Trophoblast cell (in vitro differentiated cells and primary cell): Measurements from ENCODE around the gene AP5Z1.

ENCODE experiments used
- DNase-seq, 2 donors: peaks; one replicate each; pipeline ENCODE4 v3.0.0-alpha.2; 2016
- H2AFZ ChIP-seq: 2 replicates; pipeline ENCODE4 v1.6.1; 2013; ENCODE audit warnings: low read length, moderate library complexity, mild to moderate bottlenecking; ENCODE audit not compliant: insufficient read depth, poor library complexity
- H2AK5ac ChIP-seq: 2 replicates; pipeline ENCODE4 v1.6.1; 2013; ENCODE audit warnings: mild to moderate bottlenecking, low read length
- H2BK120ac ChIP-seq: 2 replicates; pipeline ENCODE4 v1.6.1; 2013; ENCODE audit warnings: low read length, mild to moderate bottlenecking, moderate library complexity; ENCODE audit not compliant: insufficient read depth, poor library complexity
- H2BK12ac ChIP-seq: 2 replicates; pipeline ENCODE4 v1.6.1; 2013; ENCODE audit warnings: mild to moderate bottlenecking, low read length, moderate library complexity
- H2BK5ac ChIP-seq: 2 replicates; pipeline ENCODE4 v1.6.1; 2013; ENCODE audit warnings: low read length, low read depth, moderate library complexity, mild to moderate bottlenecking; ENCODE audit not compliant: poor library complexity
- H3K14ac ChIP-seq: 2 replicates; pipeline ENCODE4 v1.6.1; 2013; ENCODE audit warnings: mild to moderate bottlenecking, low read length
- H3K18ac ChIP-seq: 2 replicates; pipeline ENCODE4 v1.6.1; 2013; ENCODE audit warnings: mild to moderate bottlenecking, low read length
- H3K23ac ChIP-seq: 2 replicates; pipeline ENCODE4 v1.6.1; 2013; ENCODE audit warnings: low read length
- H3K27ac ChIP-seq: 2 replicates; pipeline ENCODE4 v1.5.1; 2013; ENCODE audit warnings: low read depth, mild to moderate bottlenecking, inconsistent platforms, low read length, moderate library complexity
- H3K27me3 ChIP-seq: 2 replicates; pipeline ENCODE4 v1.6.1; 2013; ENCODE audit warnings: inconsistent platforms, mild to moderate bottlenecking, low read length, moderate library complexity; ENCODE audit not compliant: insufficient read depth
- H3K36me3 ChIP-seq, 2 experiments: 1 replicate in 1 of 2; 2 replicates in 1 of 2; pipeline ENCODE4 v1.6.1; 2013; ENCODE audit warnings: low read length in 2 of 2, mild to moderate bottlenecking in 2 of 2, moderate library complexity in 1 of 2; ENCODE audit not compliant: insufficient read depth in 2 of 2, control insufficient read depth in 1 of 2
- H3K4ac ChIP-seq: 2 replicates; pipeline ENCODE4 v1.6.1; 2013; ENCODE audit warnings: low read depth, mild to moderate bottlenecking, low read length, moderate library complexity
- H3K4me1 ChIP-seq, 2 experiments: 1 replicate in 1 of 2; 2 replicates in 1 of 2; pipeline ENCODE4 v1.6.1; 2013; ENCODE audit warnings: low read length in 2 of 2, mild to moderate bottlenecking in 2 of 2, moderate library complexity in 1 of 2; ENCODE audit not compliant: insufficient read depth in 2 of 2, control insufficient read depth in 1 of 2
- H3K4me2 ChIP-seq: 2 replicates; pipeline ENCODE4 v1.6.1; 2013; ENCODE audit warnings: inconsistent platforms, mild to moderate bottlenecking, low read length, moderate library complexity
- H3K4me3 ChIP-seq: 2 replicates; pipeline ENCODE4 v1.5.1; 2013; ENCODE audit warnings: mild to moderate bottlenecking, low read depth, low read length, inconsistent platforms
- H3K79me1 ChIP-seq: one replicate; pipeline ENCODE4 v1.6.1; 2013; ENCODE audit warnings: low read length
- H3K79me2 ChIP-seq: 2 replicates; pipeline ENCODE4 v1.6.1; 2013; ENCODE audit warnings: low read length, mild to moderate bottlenecking; ENCODE audit not compliant: control insufficient read depth, insufficient read depth, poor library complexity
- H3K9ac ChIP-seq: 2 replicates; pipeline ENCODE4 v1.6.1; 2013; ENCODE audit warnings: mild to moderate bottlenecking, low read length
- H3K9me3 ChIP-seq: 2 replicates; pipeline ENCODE4 v1.6.1; 2013; ENCODE audit warnings: low read depth, mild to moderate bottlenecking, control low read depth, inconsistent platforms, low read length; ENCODE audit not compliant: insufficient read depth
- H4K12ac ChIP-seq: 2 replicates; pipeline ENCODE4 v1.6.1; 2013; ENCODE audit warnings: low read depth, mild to moderate bottlenecking, low read length, moderate library complexity
- H4K8ac ChIP-seq: 2 replicates; pipeline ENCODE4 v1.6.1; 2013; ENCODE audit warnings: low read depth, mild to moderate bottlenecking, low read length, moderate library complexity
- H4K91ac ChIP-seq: one replicate; pipeline ENCODE4 v1.6.1; 2013; ENCODE audit warnings: low read depth, mild to moderate bottlenecking, low read length, moderate library complexity
- WGBS: extraction: QIAGEN DNeasy Blood & Tissue Kit; methylation state at CpG from one replicate; pipeline ENCODE4 v1.1.7; 2013; ENCODE audit warnings: missing lambda C conversion rate; ENCODE audit not compliant: insufficient read length, insufficient coverage; ENCODE audit errors: extremely low coverage; 5-methylcytosine and 5-hydroxymethylcytosine counted together

AP5Z1 gene

DNA sequence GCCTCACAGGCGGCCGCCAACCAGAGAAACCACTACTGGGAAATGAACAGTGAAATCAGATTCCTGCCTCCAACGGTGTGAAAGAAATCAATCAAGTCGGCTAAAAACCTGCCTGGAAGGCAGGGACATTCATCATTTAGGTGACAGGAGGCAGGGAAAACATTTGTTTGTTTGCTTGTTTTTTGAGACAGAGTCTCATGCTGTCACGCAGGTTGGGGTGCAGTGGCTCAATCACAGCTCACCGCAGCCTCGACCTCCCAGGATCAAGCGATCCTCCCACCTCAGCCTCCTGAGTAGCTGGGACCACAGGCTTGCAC lies 30.5 kb downstream of the AP5Z1 start:
- Histone ChIP-seq H3K14ac (no peak overlapping the region), H4K8ac (no peak overlapping the region), H3K4me3 (no peak overlapping the region), H3K79me2 (no peaks in the 10 kb centered on the region), H2BK120ac (no peak overlapping the region), H4K91ac (no peak overlapping the region), H3K4me1 (peaks cover 0 to 4% of the 10 kb centered on the region in 2 experiments), H3K9me3 (peaks cover 1% of the 10 kb centered on the region), H3K4ac (no peak overlapping the region), H3K27ac (no peak overlapping the region), H3K23ac (no peak overlapping the region), H3K79me1 (no peaks in the 10 kb centered on the region), H3K36me3 (no peaks in the 10 kb centered on the region), H2BK12ac (no peak overlapping the region), H3K4me2 (no peak overlapping the region), H3K27me3 (peaks cover 3% of the 10 kb centered on the region), H2AFZ (no peak overlapping the region), H4K12ac (no peak overlapping the region), H2BK5ac (no peak overlapping the region), H2AK5ac (no peak overlapping the region), H3K9ac (no peak overlapping the region), H3K18ac (no peak overlapping the region)
- WGBS, result no CpG with 5 or more reads among the region's 8 CpGs
- no peak for DNase-seq

DNA sequence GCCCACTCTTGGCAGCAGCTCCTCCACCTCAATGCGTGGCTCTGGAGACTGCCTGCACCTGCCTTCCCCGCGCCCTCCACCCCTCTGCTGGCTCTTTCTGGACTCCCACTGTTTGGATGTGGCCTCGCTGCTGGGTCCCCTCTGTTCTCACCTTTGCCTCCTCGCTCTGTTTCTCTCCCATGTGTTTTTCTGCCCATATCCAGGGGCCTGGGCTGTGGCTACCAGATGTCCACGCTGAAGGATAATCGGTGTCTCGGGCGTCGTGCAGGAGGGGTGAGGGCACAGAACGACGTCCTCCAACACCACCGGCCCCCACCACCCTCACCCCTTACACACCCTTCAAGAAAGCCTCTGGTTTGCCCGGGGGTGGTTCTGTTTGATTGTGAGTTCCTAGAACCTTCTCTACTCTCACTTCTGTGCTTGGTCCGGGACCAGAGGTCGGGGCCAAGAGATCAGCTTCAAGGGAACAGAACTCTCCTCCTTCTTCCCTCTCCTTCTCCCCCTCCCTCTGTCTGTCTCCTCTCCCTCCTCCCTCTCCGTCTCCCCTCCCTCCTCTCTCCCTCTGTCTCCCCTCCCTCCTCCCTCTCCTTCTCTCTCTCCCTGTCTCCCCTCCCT lies 31.7 kb downstream of the AP5Z1 start:
- H3K79me1 ChIP-seq, result no peaks in the 10 kb centered on the region
- H2BK5ac ChIP-seq, result no peak overlapping the region
- DNase-seq, result no peak
- H2BK120ac ChIP-seq, result no peak overlapping the region
- H3K4me3 ChIP-seq, result no peak overlapping the region
- H4K8ac ChIP-seq, result no peak overlapping the region
- no peak overlapping the region for H3K4ac ChIP-seq
- no peaks in the 10 kb centered on the region for H3K9me3 ChIP-seq
- H4K12ac ChIP-seq, result no peak overlapping the region
- H3K79me2 ChIP-seq, result no peaks in the 10 kb centered on the region
- H2BK12ac ChIP-seq, result no peak overlapping the region
- peaks cover 0 to 4% of the 10 kb centered on the region in 2 experiments for H3K4me1 ChIP-seq
- H3K9ac ChIP-seq, result no peak overlapping the region
- H3K18ac ChIP-seq, result no peak overlapping the region
- H3K36me3 ChIP-seq, result no peaks in the 10 kb centered on the region
- H3K23ac ChIP-seq, result no peak overlapping the region
- no peak overlapping the region for H3K4me2 ChIP-seq
- peaks cover 3% of the 10 kb centered on the region for H3K27me3 ChIP-seq
- no peak overlapping the region for H4K91ac ChIP-seq
- H2AFZ ChIP-seq, result no peak overlapping the region
- H3K27ac ChIP-seq, result no peak overlapping the region
- H2AK5ac ChIP-seq, result no peak overlapping the region
- WGBS, result no CpG with 5 or more reads among the region's 17 CpGs
- no peak overlapping the region for H3K14ac ChIP-seq

DNA sequence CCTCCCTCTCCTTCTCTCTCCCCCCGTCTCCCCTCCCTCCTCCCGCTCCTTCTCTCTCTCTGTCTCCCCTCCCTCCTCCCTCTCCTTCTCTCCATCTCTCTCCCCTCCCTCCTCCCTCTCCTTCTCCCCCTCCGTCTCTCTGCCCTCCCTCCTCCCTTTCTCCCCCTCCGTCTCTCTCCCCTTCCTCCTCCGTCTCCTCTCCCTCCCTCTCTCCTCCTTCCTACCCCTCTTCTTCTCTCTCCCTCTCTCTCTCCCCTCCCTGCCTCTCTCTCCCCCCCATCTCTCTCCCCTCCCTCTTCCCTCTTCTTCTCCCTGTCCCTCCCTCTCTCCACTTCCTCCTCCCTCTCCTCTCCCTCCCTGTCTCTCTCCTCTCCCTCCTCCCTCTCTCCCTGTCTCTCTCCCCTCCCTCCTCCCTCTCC lies 32.2 kb downstream of the AP5Z1 start:
- Histone ChIP-seq H3K14ac (no peak overlapping the region), H3K79me2 (no peaks in the 10 kb centered on the region), H4K8ac (no peak overlapping the region), H3K27me3 (peaks cover 3% of the 10 kb centered on the region), H2BK5ac (no peak overlapping the region), H4K12ac (no peak overlapping the region), H3K4ac (no peak overlapping the region), H3K27ac (no peak overlapping the region), H3K23ac (no peak overlapping the region), H3K4me2 (no peak overlapping the region), H3K36me3 (no peaks in the 10 kb centered on the region), H3K9ac (no peak overlapping the region), H3K4me1 (peaks cover 0 to 4% of the 10 kb centered on the region in 2 experiments), H3K9me3 (no peaks in the 10 kb centered on the region), H2BK12ac (no peak overlapping the region), H4K91ac (no peak overlapping the region), H2AFZ (no peak overlapping the region), H2BK120ac (no peak overlapping the region), H3K4me3 (no peak overlapping the region), H2AK5ac (no peak overlapping the region), H3K79me1 (no peaks in the 10 kb centered on the region), H3K18ac (no peak overlapping the region)
- no peak for DNase-seq
- no CpG with 5 or more reads among the region's 5 CpGs for WGBS

DNA sequence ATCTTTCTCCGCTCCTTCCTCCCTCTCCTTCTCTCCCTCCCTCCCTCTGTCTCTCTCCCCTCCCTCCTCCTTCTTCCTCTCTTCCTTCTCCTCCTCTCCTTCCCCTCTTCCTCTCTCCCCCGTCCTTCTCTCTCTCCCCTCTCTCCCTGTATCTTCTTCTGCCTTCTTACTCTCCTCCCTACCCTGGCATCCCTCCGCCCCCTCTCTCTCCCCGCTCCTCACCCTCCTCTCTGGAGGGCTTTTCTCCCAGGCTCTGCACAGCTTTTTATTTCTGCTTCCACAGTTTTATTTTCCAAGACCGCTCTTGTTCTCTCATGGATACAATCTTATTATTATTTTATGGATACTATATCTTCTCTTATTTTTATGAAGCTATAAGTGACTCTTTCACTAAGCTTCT lies 32.6 kb downstream of the AP5Z1 start:
- H3K4me3 ChIP-seq, result no peak overlapping the region
- no peak overlapping the region for H2AFZ ChIP-seq
- H2BK12ac ChIP-seq, result no peak overlapping the region
- H3K27ac ChIP-seq, result no peak overlapping the region
- H4K8ac ChIP-seq, result no peak overlapping the region
- H3K23ac ChIP-seq, result no peak overlapping the region
- no peak for DNase-seq
- H3K14ac ChIP-seq, result no peak overlapping the region
- no peak overlapping the region for H4K91ac ChIP-seq
- H3K4me1 ChIP-seq, result peaks cover 0 to 4% of the 10 kb centered on the region in 2 experiments
- 80% methylated on average over 1 of the region's 5 CpGs for WGBS
- H3K79me2 ChIP-seq, result no peaks in the 10 kb centered on the region
- no peaks in the 10 kb centered on the region for H3K9me3 ChIP-seq
- H2BK5ac ChIP-seq, result no peak overlapping the region
- no peak overlapping the region for H3K4ac ChIP-seq
- no peak overlapping the region for H4K12ac ChIP-seq
- no peak overlapping the region for H3K9ac ChIP-seq
- no peak overlapping the region for H3K4me2 ChIP-seq
- H3K36me3 ChIP-seq, result no peaks in the 10 kb centered on the region
- H3K27me3 ChIP-seq, result peaks cover 3% of the 10 kb centered on the region
- H3K18ac ChIP-seq, result no peak overlapping the region
- H3K79me1 ChIP-seq, result no peaks in the 10 kb centered on the region
- H2AK5ac ChIP-seq, result no peak overlapping the region
- no peak overlapping the region for H2BK120ac ChIP-seq
